HG03103 (cell line): ENCODE results near the gene ALDH7A1.
"Not testable (repeated sequence)": the region's sequence is repeated elsewhere in the genome, so short reads cannot be mapped to it uniquely, and the experiment has no call there.

ENCODE experiments used
- ATAC-seq: cut with Tn5 transposase; IDR thresholded peaks from one replicate; pipeline ENCODE4 v1.9.1; 2021; ENCODE audit warnings: low read depth; ENCODE audit not compliant: unreplicated experiment

ALDH7A1 gene

DNA sequence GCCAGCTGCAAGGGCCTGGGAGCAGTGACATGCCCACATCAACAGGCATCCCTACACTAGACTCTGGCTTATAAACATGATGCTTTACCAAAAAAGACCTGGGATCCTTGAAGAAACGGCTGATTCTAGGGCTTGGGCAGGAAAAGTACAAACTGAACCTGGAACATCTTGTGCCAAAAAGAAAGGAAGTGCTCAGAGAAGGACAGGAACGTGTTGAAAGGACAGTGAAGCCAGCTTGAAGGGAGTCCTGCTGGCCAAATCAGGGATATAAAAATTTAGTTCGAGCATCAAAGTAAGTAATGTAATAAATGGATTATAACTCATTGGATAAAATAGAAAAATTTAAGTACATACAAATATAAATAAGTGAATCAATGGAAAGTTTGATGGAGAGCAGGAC lies 58.1 kb downstream of the ALDH7A1 start:
- no peak for ATAC-seq

DNA sequence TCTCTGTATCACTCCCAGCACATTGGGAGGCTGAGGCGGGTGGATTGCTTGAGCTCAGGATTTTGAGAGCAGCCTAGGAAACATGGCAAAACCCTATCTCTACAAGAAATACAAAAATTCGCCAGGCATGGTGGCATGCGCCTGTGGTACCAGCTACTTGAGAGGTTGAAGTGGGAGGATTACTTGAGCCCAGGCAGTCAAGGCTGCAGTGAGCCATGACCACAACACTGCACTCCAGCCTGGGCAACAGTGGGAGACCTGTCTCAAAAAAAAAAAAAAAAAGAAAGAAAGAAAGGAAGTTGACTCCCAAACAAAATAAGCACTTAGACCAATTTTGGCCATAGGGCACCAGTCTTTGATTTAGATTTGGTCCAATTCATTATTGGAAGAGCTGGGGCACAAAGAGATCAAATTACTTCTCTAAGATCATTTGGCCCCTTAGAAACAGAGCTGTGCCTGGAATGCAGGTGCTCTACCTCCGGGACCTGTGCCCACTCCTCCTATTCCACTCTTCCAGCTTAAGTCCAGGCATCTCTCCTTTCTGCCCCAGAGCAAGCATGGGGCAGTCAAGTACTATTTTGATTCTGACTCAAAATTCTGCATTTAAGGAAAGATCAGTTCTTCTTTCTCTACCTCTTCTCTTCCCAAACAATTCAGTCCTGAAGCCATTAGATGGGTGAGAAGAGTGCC lies 59.0 kb downstream of the ALDH7A1 start:
- ATAC-seq, result no peak

DNA sequence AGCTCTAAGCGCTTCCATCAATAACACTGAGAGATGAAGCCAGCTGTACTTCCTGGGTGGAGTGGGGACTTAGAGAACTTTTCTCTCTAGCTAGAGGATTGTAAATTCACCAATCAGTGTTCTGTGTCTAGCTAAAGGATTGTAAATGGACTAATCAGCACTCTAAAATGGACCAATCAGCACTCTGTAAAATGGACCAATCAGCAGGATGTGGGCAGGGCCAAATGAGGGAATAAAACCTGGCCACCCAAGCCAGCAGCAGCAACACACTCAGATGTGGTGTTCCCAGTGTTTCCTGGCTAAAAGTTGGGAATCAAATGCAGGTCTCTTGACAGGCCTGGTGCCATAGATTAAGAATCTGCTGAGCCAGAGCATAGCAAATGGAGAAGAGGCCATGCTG lies 60.5 kb downstream of the ALDH7A1 start:
- ATAC-seq, result no peak

DNA sequence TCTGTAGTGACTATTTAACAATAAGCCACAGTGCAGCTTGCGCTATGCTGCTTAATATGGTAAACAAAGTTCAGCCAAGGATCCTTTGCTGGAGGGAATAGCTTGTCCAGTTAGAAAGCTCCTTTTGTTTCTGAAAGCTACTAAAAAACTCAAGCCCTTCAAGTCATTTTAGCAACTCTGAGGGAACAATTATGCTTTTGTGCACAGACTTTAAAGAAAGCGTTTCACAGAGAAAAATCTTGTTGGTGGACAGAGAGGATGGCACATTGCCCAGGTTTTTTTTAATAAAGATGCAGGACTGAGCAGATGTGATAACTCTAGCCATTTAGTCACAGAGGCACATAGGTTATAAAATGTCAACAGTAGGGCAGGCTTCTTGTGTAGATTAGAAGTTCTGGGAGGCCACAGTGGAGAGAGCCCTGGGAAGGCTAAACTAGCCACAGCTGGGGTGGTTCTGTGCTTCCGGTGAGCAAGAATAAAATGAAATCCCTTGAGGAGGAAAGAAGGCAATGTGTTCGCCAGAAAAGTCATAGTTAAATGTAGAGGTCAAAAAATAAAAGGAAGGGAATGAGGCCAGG lies 63.4 kb downstream of the ALDH7A1 start:
- no peak for ATAC-seq

DNA sequence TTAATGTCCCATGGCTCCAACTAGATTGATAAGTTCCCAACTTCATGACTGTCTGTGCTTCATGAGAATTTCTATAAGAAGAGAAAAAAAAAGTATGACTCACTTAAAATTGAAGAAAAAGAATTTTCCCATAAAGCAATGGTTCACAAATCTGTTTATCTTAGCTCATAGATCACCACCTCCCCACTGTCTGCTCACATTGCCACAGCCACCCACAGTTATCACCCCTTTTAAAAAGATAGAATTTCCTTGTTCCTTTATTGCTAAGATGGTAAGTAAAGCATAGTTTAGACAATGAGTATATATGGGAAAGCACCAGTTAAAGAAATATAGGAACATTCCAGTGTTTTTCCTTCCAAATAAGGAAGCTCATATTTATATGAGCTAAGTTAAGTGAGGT lies 67.1 kb downstream of the ALDH7A1 start:
- no peak for ATAC-seq

DNA sequence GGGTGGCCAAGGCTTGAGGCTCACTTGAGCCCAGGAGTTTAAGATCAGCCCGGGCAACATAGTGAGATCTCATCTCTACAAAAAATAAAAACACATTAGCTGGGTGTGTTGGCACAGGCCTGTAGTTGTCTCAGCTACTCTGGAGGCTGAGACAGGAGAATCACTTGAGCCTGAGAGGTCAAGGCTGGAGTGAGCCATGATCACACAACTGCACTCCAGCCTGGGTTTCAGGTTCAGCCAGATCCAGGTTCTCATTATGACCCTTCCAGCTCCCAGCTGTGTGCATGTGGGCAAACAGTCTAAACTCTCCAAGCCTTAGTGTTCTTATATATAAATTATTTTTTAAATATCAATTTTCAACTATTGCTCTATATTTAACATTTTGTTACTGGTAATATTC lies 67.9 kb downstream of the ALDH7A1 start:
- ATAC-seq, result no peak

DNA sequence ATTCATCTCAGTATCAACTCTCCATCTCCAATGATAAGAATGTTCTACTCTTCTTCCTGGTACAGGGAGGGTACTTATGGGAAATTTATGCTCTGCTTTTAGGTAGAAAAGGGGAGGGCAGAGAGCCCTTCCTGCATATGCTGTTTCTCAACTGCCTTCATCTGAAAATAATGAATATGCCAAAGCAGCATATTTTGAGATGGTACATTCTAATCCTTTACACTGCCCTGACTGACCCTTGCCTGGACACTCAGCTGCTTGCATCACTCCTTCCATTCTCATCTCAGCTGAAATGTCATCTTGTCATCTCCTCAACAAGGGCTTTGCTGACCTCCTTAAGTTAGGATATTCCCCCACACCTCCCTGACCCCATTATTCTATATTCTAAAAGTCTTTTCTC lies 68.5 kb downstream of the ALDH7A1 start:
- ATAC-seq, result no peak

DNA sequence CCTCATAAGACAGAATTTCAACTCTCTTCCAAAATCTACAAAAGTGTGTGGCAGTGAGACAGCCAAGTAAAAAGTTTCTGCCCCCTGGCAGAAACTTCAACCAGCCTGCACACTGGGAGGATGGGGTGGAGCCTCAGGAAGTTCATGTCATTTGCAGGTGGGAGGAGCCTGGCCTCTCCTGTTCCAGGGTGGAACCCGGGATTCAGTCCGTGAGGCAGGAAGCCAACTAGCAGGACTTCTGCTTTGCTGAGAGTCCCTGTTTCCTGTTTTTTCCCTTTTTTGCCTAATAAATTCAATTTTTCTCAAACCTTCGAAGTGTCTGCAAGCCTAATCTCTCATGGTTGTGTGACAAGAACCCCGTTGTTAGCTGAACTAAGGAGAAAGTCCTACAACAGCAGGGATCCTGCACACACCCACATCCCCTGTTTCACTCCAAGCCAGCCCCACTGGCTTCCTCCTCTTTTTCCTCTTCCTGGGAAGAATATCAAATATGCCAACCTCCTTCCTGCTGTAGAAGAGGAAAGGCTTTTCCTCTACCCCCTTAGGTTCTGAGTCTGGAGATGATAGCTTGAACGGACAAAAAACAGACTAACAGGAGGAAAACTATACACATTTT lies 69.3 kb downstream of the ALDH7A1 start:
- no peak for ATAC-seq

DNA sequence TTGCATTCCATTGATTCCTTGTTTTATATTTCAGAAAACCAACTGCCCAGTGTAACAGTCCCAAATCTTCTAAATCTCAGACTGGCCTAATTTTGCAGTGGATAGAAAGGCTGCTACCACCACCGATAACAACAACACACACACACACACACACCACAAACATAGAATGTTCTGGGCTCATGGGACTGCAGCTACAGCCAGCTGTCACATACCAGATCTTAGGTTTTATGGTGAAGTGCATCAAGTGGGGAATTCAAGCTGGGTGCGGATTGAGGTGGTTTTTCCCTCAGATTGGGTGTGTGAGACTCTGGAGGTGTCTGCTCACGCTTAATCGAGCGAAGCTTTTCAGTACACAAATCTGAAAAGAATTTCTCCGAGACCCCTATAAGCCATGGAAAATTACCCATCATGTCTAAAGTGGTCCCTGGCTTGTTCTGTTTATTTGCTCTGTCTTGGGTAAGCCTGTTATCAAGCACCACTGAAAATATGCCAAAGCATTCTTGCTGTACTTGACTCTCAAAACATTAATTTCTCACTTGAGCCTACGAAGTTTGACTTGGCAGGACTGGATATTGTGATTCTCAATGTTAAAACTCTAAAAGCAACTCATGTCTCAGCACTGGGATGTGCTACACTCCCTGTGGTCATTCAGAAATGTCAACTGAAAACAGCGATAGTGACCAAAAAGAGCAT lies 71.1 kb downstream of the ALDH7A1 start:
- ATAC-seq, result no peak

DNA sequence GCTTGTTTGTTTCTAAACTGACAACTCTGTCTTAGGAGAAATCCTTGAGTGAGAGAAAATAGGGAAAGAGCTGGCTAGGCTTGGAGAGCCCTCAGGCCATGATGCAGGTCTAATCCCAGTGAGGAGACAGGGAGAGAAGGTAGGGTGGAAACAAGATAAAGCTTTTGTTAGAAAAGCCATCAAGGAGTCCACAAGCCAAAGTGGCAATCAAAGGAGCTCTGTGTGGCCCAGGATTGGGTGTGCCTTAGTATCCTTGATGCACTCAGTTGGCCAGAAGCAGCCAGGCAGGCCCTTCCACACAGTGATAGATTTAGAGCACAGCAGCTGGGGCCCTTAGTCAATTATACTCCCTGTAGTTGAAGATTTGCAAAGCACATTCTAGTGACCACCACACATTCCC lies 73.9 kb downstream of the ALDH7A1 start:
- no peak for ATAC-seq

DNA sequence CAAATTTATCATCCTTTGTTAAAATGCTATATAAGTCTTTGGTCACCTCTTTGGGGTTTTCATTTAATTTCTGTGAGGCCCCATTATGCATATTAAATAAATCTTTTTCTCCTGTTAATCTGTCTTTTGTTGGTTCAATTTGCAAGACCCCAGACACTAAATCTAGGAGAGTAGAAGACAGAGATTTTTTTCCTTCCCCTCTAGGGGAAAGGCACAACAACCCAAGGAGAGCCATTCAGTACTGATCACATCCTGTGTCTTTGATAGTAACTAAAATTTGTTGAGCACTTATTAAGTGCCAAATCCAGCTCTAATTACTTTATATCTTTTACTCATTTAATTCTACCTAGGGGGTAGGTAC lies 74.4 kb downstream of the ALDH7A1 start:
- no peak for ATAC-seq

DNA sequence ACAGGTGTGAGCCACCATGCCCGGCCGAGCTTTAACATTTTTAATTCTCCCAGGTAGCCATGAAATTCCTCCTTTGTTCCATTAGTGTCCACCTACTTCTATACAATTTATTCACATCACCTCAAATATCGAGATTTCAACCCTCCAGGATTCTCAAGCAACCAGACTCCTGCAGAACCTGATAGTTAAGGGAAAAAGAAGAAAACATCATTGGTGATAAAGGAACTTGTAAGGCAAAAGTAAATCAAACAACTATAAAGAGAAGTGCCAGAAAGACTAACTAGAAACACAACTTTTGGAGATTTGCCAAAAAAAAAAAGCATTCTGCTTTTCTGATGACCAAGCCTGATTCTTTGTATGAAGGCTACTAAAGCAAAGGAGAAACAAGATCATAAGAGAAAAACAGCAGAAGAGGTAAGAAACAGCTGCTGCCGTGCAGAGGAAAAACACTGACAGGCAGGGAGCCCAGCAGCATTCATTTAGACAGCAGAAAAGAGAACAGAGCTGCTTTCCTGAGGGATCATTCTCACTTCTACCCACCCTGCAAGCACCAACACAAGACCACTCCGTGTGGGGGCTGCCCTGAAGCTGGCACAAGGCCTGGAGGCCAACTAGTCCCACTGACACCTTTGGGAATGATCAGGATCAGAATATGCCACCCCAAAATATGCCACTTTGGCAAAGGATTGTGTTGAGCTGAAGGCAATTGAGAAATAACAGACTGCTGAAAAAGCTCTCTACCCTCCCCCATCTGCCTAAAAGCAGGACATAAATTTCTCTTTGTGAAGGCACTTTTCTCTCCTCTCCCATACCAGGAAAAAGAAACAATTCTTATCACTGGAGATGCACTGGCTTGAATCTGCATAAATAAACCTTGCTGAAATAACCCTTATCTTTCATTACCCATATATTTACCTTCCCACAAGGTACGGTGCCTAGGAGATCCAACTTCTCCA lies 75.1 kb downstream of the ALDH7A1 start:
- ATAC-seq, result no peak

DNA sequence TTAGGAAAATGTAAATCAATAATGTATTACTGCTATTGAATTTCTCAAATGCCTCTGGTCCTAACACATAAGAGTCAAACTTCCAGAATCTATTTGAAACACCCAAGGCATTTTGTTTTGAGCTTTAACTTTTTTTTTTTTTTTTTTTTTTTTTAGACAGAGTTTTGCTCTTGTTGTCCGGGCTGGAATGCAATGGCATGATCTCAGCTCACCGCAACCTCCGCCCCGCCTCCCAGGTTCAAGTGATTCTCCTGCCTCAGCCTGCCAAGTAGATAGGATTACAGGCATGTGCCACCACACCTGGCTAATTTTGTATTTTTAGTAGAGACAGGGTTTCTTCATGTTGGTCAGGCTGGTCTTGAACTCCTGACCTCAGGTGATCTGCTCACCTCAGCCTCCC lies 75.8 kb downstream of the ALDH7A1 start:
- not testable (repeated sequence) for ATAC-seq

DNA sequence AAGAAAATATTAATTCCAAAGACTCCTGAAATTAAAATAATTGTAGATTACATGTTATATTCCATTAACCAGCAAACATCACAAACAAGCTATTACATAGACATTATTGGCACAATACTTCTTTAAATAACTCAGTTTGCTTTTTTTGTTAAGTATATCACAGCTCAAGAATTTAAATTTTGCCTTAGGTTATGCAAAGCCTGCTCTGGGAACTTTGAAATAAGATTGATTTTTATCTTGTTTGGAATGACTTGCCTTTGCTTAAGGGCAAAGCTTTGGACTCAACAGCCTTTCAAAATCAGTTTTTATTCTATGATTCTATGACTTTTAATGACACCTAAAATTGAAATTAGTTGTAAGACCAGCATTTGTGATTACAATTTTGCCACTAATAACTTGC lies 78.2 kb downstream of the ALDH7A1 start:
- no peak for ATAC-seq

DNA sequence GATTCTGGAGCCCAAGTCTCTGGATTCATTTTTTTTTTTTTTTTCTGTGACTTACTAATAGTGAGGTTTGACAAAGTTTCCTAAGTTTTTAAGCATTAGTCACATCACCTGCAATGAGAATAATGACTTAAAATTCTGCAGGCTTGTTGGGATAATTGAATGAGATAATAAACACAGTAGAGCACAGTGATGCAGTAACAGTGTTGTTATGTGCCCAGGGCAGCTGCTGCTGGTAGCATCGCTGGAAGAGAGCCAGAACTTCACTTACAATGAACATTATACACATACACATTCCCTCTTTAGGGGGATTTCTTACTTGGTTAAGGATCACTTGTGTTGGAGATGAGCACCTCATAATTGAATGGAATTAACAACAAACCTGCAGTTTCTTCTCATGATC lies 78.9 kb downstream of the ALDH7A1 start:
- ATAC-seq, result no peak

DNA sequence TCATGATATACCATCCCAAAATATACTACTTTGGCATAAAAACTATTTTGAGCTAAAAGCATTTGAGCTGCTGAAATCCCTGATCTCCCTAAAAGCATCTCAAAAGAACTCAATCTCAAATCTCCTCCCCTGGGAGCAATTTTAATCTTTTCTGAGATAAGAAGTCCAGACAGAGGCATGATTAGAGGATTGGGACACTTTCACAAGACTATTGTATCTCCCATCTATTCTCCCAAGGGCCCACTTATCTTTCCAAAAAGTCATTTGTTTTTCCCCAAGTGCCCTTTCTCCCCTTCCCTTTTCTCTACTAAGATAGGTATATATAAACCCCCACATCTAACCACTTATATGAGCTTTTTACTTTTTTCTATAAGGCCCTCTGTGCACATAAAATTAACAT lies 79.7 kb downstream of the ALDH7A1 start:
- no peak for ATAC-seq

DNA sequence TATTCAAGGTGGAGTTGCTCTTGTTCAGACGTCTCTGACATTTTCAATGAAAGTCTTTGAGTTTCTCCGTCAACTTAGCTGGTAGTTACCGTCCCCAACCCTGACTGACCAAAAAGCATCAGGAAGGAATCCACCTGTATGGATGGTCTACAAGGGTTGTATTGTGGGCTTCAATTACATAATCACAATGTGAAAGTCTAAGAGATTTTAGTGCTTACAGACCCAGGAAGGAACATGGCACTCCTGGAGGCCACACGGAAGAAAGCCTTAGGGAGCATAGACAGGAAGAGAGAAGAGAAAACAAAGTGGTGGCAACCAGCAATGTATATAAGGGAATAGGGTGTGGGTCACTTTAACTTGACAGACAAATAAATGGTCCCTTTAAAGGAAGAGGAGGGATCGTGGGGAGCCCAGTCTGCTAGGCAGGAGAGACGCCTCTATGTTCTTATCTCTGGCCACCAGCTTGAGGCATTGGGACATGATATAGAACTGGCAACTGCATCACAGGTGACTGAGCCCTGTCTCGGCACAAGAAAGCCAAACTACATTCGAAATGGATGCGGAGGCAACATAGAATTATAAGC lies 80.4 kb downstream of the ALDH7A1 start:
- no peak for ATAC-seq

DNA sequence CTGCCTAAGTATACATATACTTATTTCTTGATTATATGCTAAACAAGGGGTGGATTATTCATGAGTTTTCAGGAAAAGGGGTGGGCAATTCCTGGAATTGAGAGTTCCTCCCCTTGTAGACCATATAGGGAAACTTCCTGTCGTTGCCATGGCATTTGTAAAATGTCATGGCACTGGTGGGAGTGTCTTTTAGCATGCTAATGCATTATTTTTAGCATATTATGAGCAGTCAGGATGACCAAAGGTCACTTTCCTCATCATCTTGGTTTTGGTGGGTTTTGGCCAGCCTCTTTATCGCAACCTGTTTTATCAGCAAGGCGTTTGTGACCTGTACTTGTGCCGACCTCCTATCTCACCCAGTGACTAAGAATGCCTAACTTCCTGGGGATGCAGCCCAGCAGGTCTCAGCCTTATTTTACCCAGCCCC lies 80.9 kb downstream of the ALDH7A1 start:
- no peak for ATAC-seq

DNA sequence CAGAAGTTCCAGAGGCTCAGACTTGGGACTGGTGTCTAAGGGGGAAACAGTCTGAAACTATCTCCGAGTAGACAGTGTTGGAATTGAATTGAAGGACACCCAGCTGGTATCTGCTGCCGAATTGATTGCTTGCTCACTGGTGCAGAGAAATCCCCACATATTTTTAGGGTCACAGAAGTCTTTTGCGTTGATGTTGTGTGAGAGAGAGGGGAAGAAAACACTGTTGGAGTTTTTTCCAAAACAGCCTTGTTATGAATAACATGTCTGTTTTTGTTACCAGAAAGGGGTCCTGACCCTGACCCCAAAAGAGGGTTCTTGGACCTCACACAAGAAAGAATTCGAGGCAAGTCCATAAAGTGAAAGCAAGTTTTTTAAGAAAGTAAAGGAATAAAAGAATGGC lies 81.3 kb downstream of the ALDH7A1 start:
- ATAC-seq, result no peak

DNA sequence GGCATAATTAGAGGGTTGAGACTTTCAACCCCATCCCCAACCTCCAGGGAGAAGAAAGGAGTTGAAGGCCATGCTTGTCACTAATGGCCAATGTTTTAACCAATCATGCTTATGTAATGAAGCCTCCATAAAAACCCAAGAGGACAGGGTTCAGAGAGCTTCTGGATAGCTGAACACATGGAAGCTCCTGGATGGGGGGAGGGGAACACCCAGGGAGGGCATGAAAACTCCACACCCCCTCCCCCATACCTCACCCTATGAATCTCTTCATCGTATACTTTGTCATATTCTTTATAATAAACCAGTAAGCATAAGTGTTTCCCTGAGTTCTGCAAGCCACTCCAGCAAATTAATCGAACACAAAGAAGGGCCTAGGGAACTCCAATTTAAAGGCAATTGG lies 81.7 kb downstream of the ALDH7A1 start:
- ATAC-seq, result no peak
